K562 (cell line): ENCODE data around the gene PAN2. TPM values are rescaled to one million over a fixed set of nuclear protein-coding genes. Genes with fewer than 3 reads are reported as not detected.

Source experiments
- BACH1 ChIP-seq: fragments of 200-800 bp; sonication (Bioruptor generic); IDR thresholded peaks from 2 replicates; pipeline ENCODE4 v1.6.1; 2016; ENCODE audit warnings: missing genetic modification characterization, missing compliant biosample characterization
- CBX2 ChIP-seq: fragments of 200-600 bp; sonication (generic); IDR thresholded peaks from one replicate; pipeline ENCODE4 v1.6.1; 2012; ENCODE audit warnings: mild to moderate bottlenecking, low read length, inconsistent platforms; ENCODE audit not compliant: insufficient read depth, poor library complexity, severe bottlenecking
- E2F3 ChIP-seq: fragments of 250-450 bp; sonication (Bioruptor Pico); IDR thresholded peaks from 2 replicates; pipeline ENCODE4 v1.4.0; 2020; ENCODE audit warnings: mild to moderate bottlenecking
- GABPB2 ChIP-seq: fragments of 250-450 bp; sonication (Bioruptor Pico); conservative IDR thresholded peaks from 2 replicates; pipeline ENCODE4 v1.5.1; 2021; ENCODE audit warnings: mild to moderate bottlenecking
- HDAC1 ChIP-seq, 2 experiments: fragments of 450-650 bp; IDR thresholded peaks; 2 replicates each; pipeline ENCODE4 v1.6.1; 2016 to 2017; ENCODE audit warnings: inconsistent platforms in 1 of 2, mild to moderate bottlenecking in 1 of 2, moderate library complexity in 1 of 2
- HEY1 ChIP-seq: fragments of 250-450 bp; sonication (Bioruptor Pico); IDR thresholded peaks from 2 replicates; pipeline ENCODE4 v1.5.0; 2020; ENCODE audit warnings: mild to moderate bottlenecking, moderate library complexity, borderline replicate concordance
- SMAD4 ChIP-seq: fragments of 250-450 bp; sonication (Bioruptor Pico); conservative IDR thresholded peaks from 2 replicates; pipeline ENCODE4 v1.8.0; 2021; ENCODE audit warnings: inconsistent platforms, mild to moderate bottlenecking, moderate library complexity
- SPI1 ChIP-seq: IDR thresholded peaks from 2 replicates; pipeline ENCODE4 v1.6.1; 2011; ENCODE audit warnings: low read depth, low read length, control low read depth, borderline replicate concordance
- ZNF311 ChIP-seq: fragments of 250-450 bp; sonication (Bioruptor Pico); IDR thresholded peaks from 2 replicates; pipeline ENCODE4 v1.4.0; 2020; ENCODE audit warnings: mild to moderate bottlenecking, moderate library complexity
- ZNF444 ChIP-seq: fragments of 250-450 bp; sonication (Bioruptor Pico); IDR thresholded peaks from 2 replicates; pipeline ENCODE4 v1.4.0; 2020; ENCODE audit warnings: mild to moderate bottlenecking, moderate library complexity
- ZNF639 ChIP-seq, 2 experiments: fragments of 200-800 bp in 1 of 2; sonication (Bioruptor generic) in 1 of 2; sonication (generic) in 1 of 2; formaldehyde crosslinking in 1 of 2; IDR thresholded peaks in 1 of 2; conservative IDR thresholded peaks in 1 of 2; 2 replicates each; pipeline versions ENCODE4 v1.5.0 to v1.6.1; 2016 to 2020; ENCODE audit warnings: missing compliant biosample characterization in 1 of 2, missing genetic modification characterization in 1 of 2, missing genetic modification reagents in 1 of 2
- polyA plus RNA-seq, 8 experiments: library from polyadenylated mRNA; depleted of rRNA in 4 of 8; stranded (reverse) in 5 of 8; unstranded in 3 of 8; fragments of >200 nt; fragmentation: Nextera tagmentation in 2 of 8; fragmentation: Illumina TruSeq in 1 of 8; extraction: Ambion mirVana in 2 of 8; extraction: Trizol in 1 of 8; gene quantifications; 2 replicates each; pipeline versions ENCODE4 v1.2.1 to v1.2.3, GENCODE V29; 2011 to 2014; ENCODE audit warnings: inconsistent platforms in 1 of 8, missing spikeins in 1 of 8
- total RNA-seq, 7 experiments: library from RNA; depleted of rRNA in 6 of 7; stranded (reverse); fragments of >200 nt in 6 of 7; fragmentation: Illumina TruSeq in 2 of 7; extraction: Trizol in 2 of 7; gene quantifications; 2 replicates each; pipeline versions ENCODE4 v1.2.1 to v1.2.3, GENCODE V29; 2011 to 2021; ENCODE audit warnings: low replicate concordance in 1 of 7
- TF ChIP-seq, protein P1 (sequence below): sonication (generic); formaldehyde crosslinking; IDR thresholded peaks from 2 replicates; pipeline ENCODE4 v1.8.0; 2022; ENCODE audit warnings: missing genetic modification reagents, mild to moderate bottlenecking, borderline replicate concordance
- TF ChIP-seq, protein P2 (sequence below): fragments of 450-650 bp; IDR thresholded peaks from 2 replicates; pipeline ENCODE4 v1.6.1; 2016; ENCODE audit warnings: antibody characterized with exemption

PAN2 gene
- total and polyA plus RNA-seq, 9 of the 15 experiments (the other 6 are each of a cell fraction or from before 2014, with no cell fraction given), result 15.0 to 66.1 (median 25.9) TPM

DNA sequence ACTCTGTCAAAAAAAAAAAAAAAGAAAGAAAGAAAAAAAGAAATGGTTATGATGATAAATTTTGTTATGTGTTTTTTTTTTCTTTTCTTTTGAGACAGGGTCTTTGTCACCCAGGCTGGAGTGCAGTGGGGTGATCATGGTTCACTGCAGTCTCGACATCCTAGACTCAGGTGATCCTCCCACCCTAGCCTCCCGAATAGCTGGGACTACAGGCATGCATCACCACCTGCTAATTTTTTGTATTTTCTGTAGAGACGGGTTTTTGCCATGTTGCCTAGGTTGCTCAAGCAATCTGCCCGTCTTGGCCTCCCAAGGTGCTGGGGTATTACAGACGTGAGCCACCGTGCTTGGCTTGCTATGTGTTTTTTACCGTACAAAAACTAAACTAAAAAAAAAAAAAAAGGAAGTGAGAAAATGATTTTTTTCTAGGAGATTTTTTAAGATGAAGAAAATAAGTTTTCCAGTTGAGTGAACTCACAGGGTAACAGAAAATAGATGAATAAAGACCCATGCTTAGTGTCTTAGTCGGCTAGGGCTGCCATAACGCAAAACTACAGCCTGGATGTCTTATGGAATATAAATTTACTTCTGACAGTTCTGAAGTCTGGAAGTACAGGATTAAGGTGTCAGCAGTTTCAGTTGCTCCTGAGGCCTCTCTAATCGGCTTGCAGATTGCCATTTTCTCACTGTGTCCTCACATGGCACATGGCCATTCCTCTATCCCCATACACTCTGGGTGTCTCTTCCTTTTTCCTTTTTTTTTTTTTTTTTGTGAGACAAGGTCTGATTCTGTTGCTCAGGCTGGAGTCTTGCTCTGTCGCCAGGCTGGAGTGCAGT, 42.0 kb upstream of the PAN2 start (continued):
- TF ChIP-seq E2F3 (CRISPR knock-in tag), result no peak
- TF ChIP-seq HDAC1 (IDR thresholded peaks at IDR 0.05), result peak in 1 of 2 experiments; percentile 18; a peak in 1 of 4 replicates
- no peak for TF ChIP-seq HEY1
- TF ChIP-seq SMAD4, result peak; percentile 46; the same call in 1 of the 2 replicates
- TF ChIP-seq, protein P1, sequence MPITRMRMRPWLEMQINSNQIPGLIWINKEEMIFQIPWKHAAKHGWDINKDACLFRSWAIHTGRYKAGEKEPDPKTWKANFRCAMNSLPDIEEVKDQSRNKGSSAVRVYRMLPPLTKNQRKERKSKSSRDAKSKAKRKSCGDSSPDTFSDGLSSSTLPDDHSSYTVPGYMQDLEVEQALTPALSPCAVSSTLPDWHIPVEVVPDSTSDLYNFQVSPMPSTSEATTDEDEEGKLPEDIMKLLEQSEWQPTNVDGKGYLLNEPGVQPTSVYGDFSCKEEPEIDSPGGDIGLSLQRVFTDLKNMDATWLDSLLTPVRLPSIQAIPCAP, result no peak
- TF ChIP-seq BACH1 (tag), result no peak
- TF ChIP-seq, protein P2, sequence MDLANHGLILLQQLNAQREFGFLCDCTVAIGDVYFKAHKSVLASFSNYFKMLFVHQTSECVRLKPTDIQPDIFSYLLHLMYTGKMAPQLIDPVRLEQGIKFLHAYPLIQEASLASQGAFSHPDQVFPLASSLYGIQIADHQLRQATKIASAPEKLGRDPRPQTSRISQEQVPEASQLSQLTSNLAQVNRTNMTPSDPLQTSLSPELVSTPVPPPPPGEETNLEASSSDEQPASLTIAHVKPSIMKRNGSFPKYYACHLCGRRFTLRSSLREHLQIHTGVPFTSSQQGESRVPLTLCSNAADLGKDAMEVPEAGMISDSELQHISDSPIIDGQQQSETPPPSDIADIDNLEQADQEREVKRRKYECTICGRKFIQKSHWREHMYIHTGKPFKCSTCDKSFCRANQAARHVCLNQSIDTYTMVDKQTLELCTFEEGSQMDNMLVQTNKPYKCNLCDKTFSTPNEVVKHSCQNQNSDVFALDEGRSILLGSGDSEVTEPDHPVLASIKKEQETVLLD, result no peak
- TF ChIP-seq GABPB2 (CRISPR knock-in tag), result no peak
- no peak for TF ChIP-seq CBX2
- no peak for TF ChIP-seq ZNF444 (CRISPR knock-in tag)
- no peak for TF ChIP-seq ZNF311 (CRISPR knock-in tag)
- TF ChIP-seq SPI1, result no peak
- TF ChIP-seq ZNF639 (CRISPR knock-in tag; conservative IDR thresholded peaks at IDR 0.05 in 1 of 2, IDR thresholded peaks at IDR 0.05 in 1 of 2), result 0 out of 4 replicates have a peak, but pooled peaks of 1 of the 2 experiments have one; percentile 50
